Raji (cell line): ENCODE results near the gene HYPK.

Source experiments
- POLR2A ChIP-seq: IDR thresholded peaks from 2 replicates; pipeline ENCODE4 v1.6.1; 2011; ENCODE audit warnings: low read depth, low read length, control low read depth; ENCODE audit not compliant: insufficient read depth

The HYPK gene

GRCh38 chr15:43800286-43801141, at the start of gene HYPK:
Gene HYPK, plus strand, starts transcription at chr15:43800599. Its CDS starts 24 bp downstream, at chr15:43800623.
- peak; percentile 84 for TF ChIP-seq POLR2A

- TF ChIP-seq POLR2A, result no peak
These were observed 48.5 kb upstream of the HYPK start for GRCh38 chr15:43751885-43752284.

GRCh38 chr15:43762824-43763223, 37.6 kb upstream of the HYPK start:
- no peak for TF ChIP-seq POLR2A

- no peak for TF ChIP-seq POLR2A
These were observed 36.5 kb upstream of the HYPK start for GRCh38 chr15:43763819-43764446.

GRCh38 chr15:43769584-43770228, 30.7 kb upstream of the HYPK start:
- 0 out of 2 replicates have a peak, but pooled peaks have one; percentile 14 for TF ChIP-seq POLR2A

GRCh38 chr15:43771816-43772215, 28.6 kb upstream of the HYPK start:
- peak; percentile 27; the same call in 1 of the 2 replicates for TF ChIP-seq POLR2A

- no peak for TF ChIP-seq POLR2A
These were observed 27.8 kb upstream of the HYPK start for GRCh38 chr15:43772624-43773023.

GRCh38 chr15:43774062-43774461, 26.3 kb upstream of the HYPK start:
- TF ChIP-seq POLR2A, result no peak

GRCh38 chr15:43775411-43775965, 24.9 kb upstream of the HYPK start:
- TF ChIP-seq POLR2A, result no peak

GRCh38 chr15:43776101-43776717, 24.2 kb upstream of the HYPK start:
- TF ChIP-seq POLR2A, result no peak

- peak; percentile 89 for TF ChIP-seq POLR2A
These were observed 23.6 kb upstream of the HYPK start, which contains the start of gene ELL3 for GRCh38 chr15:43776718-43777266. Gene ELL3, minus strand, starts transcription at chr15:43776966. Its CDS starts 65 bp downstream, at chr15:43776901.

GRCh38 chr15:43777267-43777914, 23.0 kb upstream of the HYPK start:
- TF ChIP-seq POLR2A, result peak; percentile 69

GRCh38 chr15:43779016-43779415, 21.4 kb upstream of the HYPK start:
- TF ChIP-seq POLR2A, result no peak

GRCh38 chr15:43789409-43789808, 11.0 kb upstream of the HYPK start:
- TF ChIP-seq POLR2A, result peak; percentile 59; the same call in 1 of the 2 replicates
